ENCODE data around the gene LAMP2. TPM values are rescaled to one million over a fixed set of nuclear protein-coding genes. Genes with fewer than 3 reads are reported as not detected.

Gene LAMP2
- total RNA-seq, 1 donor from 2014 or later: 54.6 TPM

DNA sequence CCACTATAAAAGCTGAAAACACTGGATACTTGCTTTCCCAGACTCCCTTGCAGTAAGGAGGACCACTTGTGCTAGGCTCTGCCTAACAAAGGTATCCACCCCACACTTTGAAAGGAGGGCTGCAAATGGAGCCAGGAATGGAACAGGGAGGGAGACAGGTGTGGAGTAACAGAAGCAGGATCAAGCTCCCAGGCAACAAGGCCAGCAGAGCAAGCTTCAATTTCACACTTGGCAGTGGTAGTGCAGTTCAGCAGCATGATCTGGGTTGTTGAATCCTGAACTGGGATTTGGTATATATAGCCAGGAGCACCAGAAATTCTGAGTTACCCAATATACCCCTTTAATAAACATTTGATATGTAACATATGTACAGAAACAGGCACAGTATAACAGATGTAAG is 9.8 kb downstream of the LAMP2 start:
- intact Hi-C loops (cut with micrococcal nuclease): loop anchor here (5.0 kb wide), 1 partner anchor 152 kb away; no protein-coding TSS in a partner anchor

GRCh38 chrX:120457766-120458180 is 11.3 kb downstream of the LAMP2 start:
- intact Hi-C loops (cut with micrococcal nuclease): loop anchor here (1.0 to 5.0 kb wide), 2 partner anchors 11 to 150 kb away; no protein-coding TSS in a partner anchor

- intact Hi-C loops (cut with micrococcal nuclease): loop anchor here (1.0 to 5.0 kb wide), 2 partner anchors 11 to 150 kb away; no protein-coding TSS in a partner anchor
Observed at GRCh38 chrX:120456973-120457372, 12.1 kb downstream of the LAMP2 start.

- intact Hi-C loops (cut with micrococcal nuclease): no loop called here
Observed at GRCh38 chrX:120453985-120454384, 15.1 kb downstream of the LAMP2 start.

DNA sequence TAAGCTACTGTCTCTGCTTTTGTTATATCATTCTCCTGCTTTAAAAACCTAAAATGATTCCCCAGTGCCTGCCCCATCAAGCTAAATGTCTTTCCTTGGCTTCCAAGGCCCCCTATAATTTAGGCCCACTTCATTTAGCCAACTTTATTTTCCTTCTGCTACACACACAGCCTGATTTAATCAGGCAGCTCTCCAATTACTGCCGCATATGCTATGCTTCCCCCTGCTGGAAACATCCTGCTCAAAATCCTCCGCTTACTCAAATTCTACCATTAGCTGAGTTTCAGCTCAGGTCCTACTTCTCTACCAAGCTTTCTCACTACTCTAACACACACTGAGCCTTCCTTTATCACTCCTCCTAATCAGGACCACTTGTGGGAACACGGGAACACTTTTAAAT is 17.0 kb downstream of the LAMP2 start:
- intact Hi-C loops (cut with micrococcal nuclease): loop anchor here (1.0 kb wide), 1 partner anchor 72 kb away; no protein-coding TSS in a partner anchor

- intact Hi-C loops (cut with micrococcal nuclease): no loop called here
Observed at GRCh38 chrX:120450163-120450562, 18.9 kb downstream of the LAMP2 start.

- intact Hi-C loops (cut with micrococcal nuclease): no loop called here
Observed at GRCh38 chrX:120446498-120446897, 22.6 kb downstream of the LAMP2 start.

- intact Hi-C loops (cut with micrococcal nuclease): no loop called here
Observed at GRCh38 chrX:120439921-120440320, 29.2 kb downstream of the LAMP2 start.

GRCh38 chrX:120429776-120430540 is 39.1 kb downstream of the LAMP2 start:
- intact Hi-C loops (cut with micrococcal nuclease): no loop called here

GRCh38 chrX:120428309-120428708 is 40.8 kb downstream of the LAMP2 start:
- intact Hi-C loops (cut with micrococcal nuclease): no loop called here

- intact Hi-C loops (cut with micrococcal nuclease): no loop called here
Observed at GRCh38 chrX:120426599-120426998, 42.5 kb downstream of the LAMP2 start.

- intact Hi-C loops (cut with micrococcal nuclease): no loop called here
Observed at GRCh38 chrX:120419463-120419862, 49.6 kb downstream of the LAMP2 start.

- intact Hi-C loops (cut with micrococcal nuclease): no loop called here
Observed at GRCh38 chrX:120408168-120408567, 60.9 kb downstream of the LAMP2 start.

- intact Hi-C loops (cut with micrococcal nuclease): no loop called here
Observed at GRCh38 chrX:120406638-120407037, 62.5 kb downstream of the LAMP2 start.

GRCh38 chrX:120402369-120402768 is 66.7 kb downstream of the LAMP2 start:
- intact Hi-C loops (cut with micrococcal nuclease): no loop called here

DNA sequence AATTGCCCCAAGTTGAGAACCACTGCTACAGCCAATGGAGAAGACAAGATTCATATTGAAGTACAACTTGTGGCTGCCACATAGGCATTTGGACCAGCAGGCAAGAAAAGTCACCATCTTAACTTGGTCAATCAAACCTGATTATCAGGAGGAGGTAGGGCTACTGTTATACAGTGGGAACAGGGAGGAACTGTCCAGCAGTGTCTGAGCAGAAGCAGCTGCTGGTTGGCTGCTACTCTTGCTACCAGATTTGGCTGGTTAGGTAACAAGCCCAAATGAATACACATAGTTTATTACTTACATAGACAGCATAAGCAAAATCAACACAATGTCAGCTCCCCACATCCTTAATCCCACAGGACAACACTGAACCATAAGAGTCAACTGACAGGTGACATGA is 67.8 kb downstream of the LAMP2 start:
- intact Hi-C loops (cut with micrococcal nuclease): no loop called here

DNA sequence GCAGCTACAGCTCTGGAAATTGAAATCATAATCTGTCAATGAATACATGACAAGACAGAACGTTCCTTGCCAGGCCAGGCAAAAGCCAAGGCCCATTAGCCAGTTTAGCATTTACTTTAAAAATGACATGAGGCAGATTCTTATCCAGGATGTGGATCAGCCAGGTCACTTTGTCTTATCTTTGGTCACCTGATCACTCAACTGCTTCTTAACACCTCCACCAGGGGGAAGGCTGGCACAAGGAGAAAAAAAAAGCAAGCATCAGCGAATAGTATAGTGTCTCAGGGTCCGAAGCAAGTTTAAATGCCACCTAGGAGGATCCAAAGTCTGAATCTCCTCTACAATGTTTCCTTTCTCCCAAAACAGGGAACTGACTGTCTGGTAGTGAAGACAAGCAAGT is 88.4 kb downstream of the LAMP2 start:
- intact Hi-C loops (cut with micrococcal nuclease): loop anchor here (1.0 kb wide), 2 partner anchors 72 to 95 kb away; no protein-coding TSS in a partner anchor

DNA sequence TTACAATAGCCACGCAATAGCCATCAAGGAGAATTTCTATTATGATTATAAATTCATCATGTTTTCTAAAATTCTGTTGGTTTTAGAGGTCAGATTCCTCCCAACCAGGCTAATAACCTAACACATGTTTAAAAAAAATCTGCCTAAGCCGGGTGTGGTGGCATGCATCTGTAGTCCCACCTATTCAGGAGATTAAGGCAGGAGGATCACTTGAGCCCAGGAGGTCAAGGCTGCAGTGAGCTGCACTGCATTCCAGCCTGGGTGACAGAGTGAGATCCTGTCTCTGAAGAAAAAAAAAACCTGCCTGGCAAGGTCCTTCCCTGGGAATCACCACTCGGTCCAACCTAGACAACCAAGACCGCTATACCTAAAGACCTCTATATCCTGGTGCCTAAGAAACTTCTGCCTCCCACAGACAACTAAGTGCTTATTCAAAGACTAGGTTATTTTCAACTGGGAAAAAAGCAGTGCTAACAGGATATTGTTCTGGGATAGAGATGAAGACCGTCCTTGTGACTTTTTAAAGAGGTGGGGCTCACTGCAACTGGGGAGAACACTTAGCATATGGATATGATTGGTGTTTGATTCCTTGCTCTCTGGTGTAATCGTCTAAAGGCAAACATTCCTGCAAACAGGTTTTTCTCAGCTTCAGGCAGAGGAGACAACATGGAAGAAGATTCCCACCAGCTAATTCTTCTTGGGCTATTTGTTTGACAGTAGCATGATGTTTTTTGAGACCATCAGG is 89.0 kb downstream of the LAMP2 start:
- intact Hi-C loops (cut with micrococcal nuclease): loop anchor here (1.0 kb wide), 2 partner anchors 72 to 95 kb away; no protein-coding TSS in a partner anchor

- intact Hi-C loops (cut with micrococcal nuclease): no loop called here
Observed at GRCh38 chrX:120378570-120378969, 90.5 kb downstream of the LAMP2 start.

Measured in T-helper 2 cell treated with Interferon-gamma antibody and Interleukin-4, amounts not matched to agents 100 ng/mL and 5 ng/mL, for 36 hours (primary cell).